Endothelial cell of umbilical vein (primary cell): ENCODE measurements around the gene CDK6. TPM values are rescaled to one million over a fixed set of nuclear protein-coding genes. Genes with fewer than 3 reads are reported as not detected.

Experiments
- BruUV-seq: library from RNA; stranded (reverse); fragments of 400-500 nt; replicated peaks from 2 replicates; lab custom pipeline; 2021; lab: Mats Ljungman, UMichigan
- CTCF ChIA-PET: fragments of 300-600, 350-600 bp; sonication (Branson Sonifier 250); formaldehyde crosslinking; loops from one replicate; lab custom pipeline; 2021; ENCODE audit warnings: antibody characterized with exemption, inconsistent platforms; lab: Charles Lee
- POLR2A ChIA-PET: fragments of 300-600, 350-600 bp; sonication (Branson Sonifier 250); formaldehyde crosslinking; loops from one replicate; lab custom pipeline; 2021; ENCODE audit warnings: antibody characterized with exemption, inconsistent platforms; lab: Charles Lee
- DNase-seq: peaks from one replicate; pipeline ENCODE4 v3.0.0-alpha.2; 2011; ENCODE audit warnings: low read depth, low spot score
- FAIRE-seq: peaks from 2 replicates; lab custom pipeline; 2011; peaks lifted over from hg19 to GRCh38; lab: Jason Lieb, UNC
- H2AFZ ChIP-seq: 2 replicates; pipeline ENCODE4 v1.6.0; 2012; ENCODE audit warnings: low read depth, low read length, control low read depth, inconsistent platforms
- H3K27ac ChIP-seq: 2 replicates; pipeline ENCODE4 v1.5.1; 2011; ENCODE audit warnings: low read depth, mild to moderate bottlenecking, control low read depth, low read length, moderate library complexity; ENCODE audit not compliant: insufficient read depth
- H3K27me3 ChIP-seq, 2 experiments: 2 replicates each; pipeline versions ENCODE4 v1.6.0 to v1.6.1; 2011; ENCODE audit warnings: low read length in 2 of 2, mixed read lengths in 1 of 2; ENCODE audit not compliant: control insufficient read depth in 2 of 2, insufficient read depth in 2 of 2
- H3K36me3 ChIP-seq, 2 experiments: 2 replicates in 1 of 2; 3 replicates in 1 of 2; pipeline ENCODE4 v1.5.1; 2011; ENCODE audit warnings: low read length in 2 of 2, mild to moderate bottlenecking in 1 of 2, moderate library complexity in 1 of 2; ENCODE audit not compliant: control insufficient read depth in 2 of 2, insufficient read depth in 2 of 2; ENCODE audit errors: extremely low read depth in 1 of 2
- H3K4me1 ChIP-seq: 3 replicates; pipeline ENCODE4 v1.5.1; 2011; ENCODE audit warnings: mild to moderate bottlenecking, low read length; ENCODE audit not compliant: control insufficient read depth, insufficient read depth; ENCODE audit errors: extremely low read depth
- H3K4me2 ChIP-seq: 2 replicates; pipeline ENCODE4 v1.6.1; 2011; ENCODE audit warnings: low read length, control low read depth, mixed read lengths; ENCODE audit not compliant: insufficient read depth
- H3K4me3 ChIP-seq, 3 experiments: fragments of 200-600 bp in 1 of 3; sonication (generic), shearing (Covaris generic) in 1 of 3; replicated peaks in 1 of 3; 2 replicates each; pipeline ENCODE4 v1.5.1; 2011 to 2016; ENCODE audit warnings: control low read depth in 3 of 3, low read length in 3 of 3, mild to moderate bottlenecking in 2 of 3, inconsistent platforms in 1 of 3, low read depth in 1 of 3, moderate library complexity in 1 of 3; ENCODE audit not compliant: insufficient read depth in 1 of 3
- H3K79me2 ChIP-seq: 2 replicates; pipeline ENCODE4 v1.6.0; 2012; ENCODE audit warnings: low read length, inconsistent platforms; ENCODE audit not compliant: control insufficient read depth, insufficient read depth
- H3K9ac ChIP-seq: replicated peaks from 2 replicates; pipeline ENCODE3; 2011; ENCODE audit warnings: low read length, control low read depth; ENCODE audit not compliant: insufficient read depth; ENCODE audit errors: extremely low read depth
- H3K9me1 ChIP-seq: replicated peaks from 3 replicates; pipeline ENCODE4 v1.6.0; 2011; ENCODE audit warnings: mild to moderate bottlenecking, low read length; ENCODE audit not compliant: control insufficient read depth, insufficient read depth; ENCODE audit errors: extremely low read depth
- H3K9me3 ChIP-seq: replicated peaks from 2 replicates; pipeline ENCODE4 v1.5.1; 2012; ENCODE audit warnings: low read length, inconsistent platforms; ENCODE audit not compliant: control insufficient read depth, insufficient read depth
- H4K20me1 ChIP-seq: replicated peaks from 2 replicates; pipeline ENCODE3; 2011; ENCODE audit warnings: mild to moderate bottlenecking, low read length; ENCODE audit not compliant: control insufficient read depth, insufficient read depth; ENCODE audit errors: extremely low read depth
- EZH2 ChIP-seq: IDR thresholded peaks from 2 replicates; pipeline ENCODE4 v1.6.1; 2012; ENCODE audit warnings: borderline replicate concordance, low read depth, mild to moderate bottlenecking, moderate library complexity, low read length, inconsistent platforms; ENCODE audit not compliant: severe bottlenecking
- FOS ChIP-seq: IDR thresholded peaks from 2 replicates; pipeline ENCODE4 v1.6.1; 2011; ENCODE audit warnings: mild to moderate bottlenecking, low read length, moderate library complexity, borderline replicate concordance; ENCODE audit not compliant: insufficient read depth
- GATA2 ChIP-seq: IDR thresholded peaks from 2 replicates; pipeline ENCODE4 v1.7.0; 2011; ENCODE audit warnings: low read depth, mild to moderate bottlenecking, moderate library complexity, mixed read lengths, low read length; ENCODE audit not compliant: insufficient read length, insufficient read depth
- JUN ChIP-seq: IDR thresholded peaks from 2 replicates; pipeline ENCODE4 v1.6.1; 2011; ENCODE audit warnings: borderline replicate concordance, low read depth; ENCODE audit not compliant: insufficient read length, insufficient read depth
- POLR2A ChIP-seq: IDR thresholded peaks from 2 replicates; pipeline ENCODE4 v1.6.1; 2012; ENCODE audit warnings: low read depth, mild to moderate bottlenecking, control low read depth, low read length
- POLR2AphosphoS5 ChIP-seq: IDR thresholded peaks from 2 replicates; pipeline ENCODE4 v1.6.1; 2012; ENCODE audit warnings: low read depth, mild to moderate bottlenecking, control low read depth, low read length, moderate library complexity; ENCODE audit not compliant: insufficient read depth
- dilution Hi-C: fragments of 300-500 bp; cut with MboI; formaldehyde crosslinking; loops from one replicate; pipeline ENCODE4 v1.15.0; 2019; ENCODE audit warnings: low sequenced_read_pairs; ENCODE audit not compliant: extremely low pct_ligation_motif_present
- intact Hi-C: fragments of 100-400 bp; cut with micrococcal nuclease; formaldehyde crosslinking; loops from one replicate; pipeline ENCODE4 v1.10.0; 2022
- polyA plus RNA-seq, 4 experiments: library from polyadenylated mRNA; depleted of rRNA in 3 of 4; stranded (reverse) in 3 of 4; unstranded in 1 of 4; fragments of >200 nt; gene quantifications; 2 replicates each; pipeline versions ENCODE4 v1.2.1 to v1.2.3, GENCODE V29; 2011 to 2012; ENCODE audit warnings: missing spikeins in 1 of 4
- total RNA-seq: library from RNA; stranded (reverse); gene quantifications from 2 replicates; pipeline ENCODE4 v1.2.3, GENCODE V29; 2021
- TF ChIP-seq, protein P1 (sequence below), 2 donors: IDR thresholded peaks; 1 replicate in 1 of 2; 2 replicates in 1 of 2; pipeline ENCODE4 v1.5.1; 2011; ENCODE audit warnings: low read length in 2 of 2, mild to moderate bottlenecking in 2 of 2, moderate library complexity in 2 of 2, control low read depth in 1 of 2, inconsistent platforms in 1 of 2, low read depth in 1 of 2; ENCODE audit not compliant: insufficient read depth in 1 of 2; ENCODE audit errors: extremely low read depth in 1 of 2
- TF ChIP-seq, protein P2 (sequence below): IDR thresholded peaks from 2 replicates; pipeline ENCODE4 v1.6.1; 2011; ENCODE audit not compliant: insufficient read depth, insufficient read length

The CDK6 gene
- total and polyA plus RNA-seq, 2 donors (not counting 3 experiments of a cell fraction or from before 2014, with no cell fraction given), result 6.0 to 28.2 TPM

DNA sequence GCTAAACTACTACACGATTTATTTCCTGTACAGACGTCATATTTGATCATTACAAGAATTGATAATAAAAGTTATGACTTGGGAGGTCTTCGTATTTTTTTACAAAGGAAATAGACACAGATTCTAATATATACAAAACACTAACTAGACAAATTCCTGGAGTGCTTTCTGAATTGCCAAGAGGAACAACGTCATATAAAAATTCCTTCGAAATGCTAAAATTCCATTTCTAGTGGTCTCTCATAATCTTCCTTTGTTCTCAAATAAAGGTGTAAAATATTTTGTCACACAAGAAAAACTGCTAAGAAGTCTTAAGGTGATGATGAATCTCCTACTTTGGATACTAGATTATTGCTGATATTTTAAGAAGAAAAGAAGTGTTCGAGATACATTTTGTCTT is 85.4 kb downstream of the CDK6 start:
- dilution Hi-C loops (no loop called here), intact Hi-C loops (no loop called here)
- Histone ChIP-seq H3K27me3 (no peaks in the 10 kb centered on the region), H3K4me3 (no peak overlapping the region), H3K9ac (no peak overlapping the region), H3K4me2 (no peak overlapping the region), H3K79me2 (peaks cover 9% of the 10 kb centered on the region), H3K4me1 (peaks cover 21% of the 10 kb centered on the region), H2AFZ (no peak overlapping the region), H3K9me3 (no peaks in the 10 kb centered on the region), H3K9me1 (peaks cover 2% of the 10 kb centered on the region), H3K27ac (no peak overlapping the region), H3K36me3 (no peaks in the 10 kb centered on the region), H4K20me1 (no peaks in the 10 kb centered on the region)
- TF ChIP-seq EZH2 (no peak), GATA2 (no peak)
- ChIA-PET POLR2A (no interaction called here), CTCF (interaction anchor here (1.0 kb wide), 1 partner anchor 14 kb away, joined by 3 read pairs; no protein-coding TSS in a partner anchor)
- DNase-seq (no peak), FAIRE-seq (no peak)
- BruUV-seq, result no TSS peak

GRCh38 chr7:92750447-92750839 is 85.9 kb downstream of the CDK6 start:
- no peaks in the 10 kb centered on the region for H4K20me1 ChIP-seq
- no peaks in the 10 kb centered on the region for H3K36me3 ChIP-seq
- H3K4me2 ChIP-seq, result no peak overlapping the region
- TF ChIP-seq JUN (no peak), EZH2 (no peak), POLR2A (no peak), POLR2AphosphoS5 (no peak), FOS (no peak)
- TF ChIP-seq, protein P1, sequence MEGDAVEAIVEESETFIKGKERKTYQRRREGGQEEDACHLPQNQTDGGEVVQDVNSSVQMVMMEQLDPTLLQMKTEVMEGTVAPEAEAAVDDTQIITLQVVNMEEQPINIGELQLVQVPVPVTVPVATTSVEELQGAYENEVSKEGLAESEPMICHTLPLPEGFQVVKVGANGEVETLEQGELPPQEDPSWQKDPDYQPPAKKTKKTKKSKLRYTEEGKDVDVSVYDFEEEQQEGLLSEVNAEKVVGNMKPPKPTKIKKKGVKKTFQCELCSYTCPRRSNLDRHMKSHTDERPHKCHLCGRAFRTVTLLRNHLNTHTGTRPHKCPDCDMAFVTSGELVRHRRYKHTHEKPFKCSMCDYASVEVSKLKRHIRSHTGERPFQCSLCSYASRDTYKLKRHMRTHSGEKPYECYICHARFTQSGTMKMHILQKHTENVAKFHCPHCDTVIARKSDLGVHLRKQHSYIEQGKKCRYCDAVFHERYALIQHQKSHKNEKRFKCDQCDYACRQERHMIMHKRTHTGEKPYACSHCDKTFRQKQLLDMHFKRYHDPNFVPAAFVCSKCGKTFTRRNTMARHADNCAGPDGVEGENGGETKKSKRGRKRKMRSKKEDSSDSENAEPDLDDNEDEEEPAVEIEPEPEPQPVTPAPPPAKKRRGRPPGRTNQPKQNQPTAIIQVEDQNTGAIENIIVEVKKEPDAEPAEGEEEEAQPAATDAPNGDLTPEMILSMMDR (IDR thresholded peaks at IDR 0.05; ENCODE audit: extremely low read depth in 1 of 2, insufficient read depth in 1 of 2, low read depth in 1 of 2, low read length in 2 of 2), result no peak
- TF ChIP-seq, protein P2, sequence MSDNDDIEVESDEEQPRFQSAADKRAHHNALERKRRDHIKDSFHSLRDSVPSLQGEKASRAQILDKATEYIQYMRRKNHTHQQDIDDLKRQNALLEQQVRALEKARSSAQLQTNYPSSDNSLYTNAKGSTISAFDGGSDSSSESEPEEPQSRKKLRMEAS, result no peak
- ChIA-PET CTCF (interaction anchor here (1.0 kb wide), 1 partner anchor 15 kb away, joined by 3 read pairs; no protein-coding TSS in a partner anchor), POLR2A (no interaction called here)
- peaks cover 9% of the 10 kb centered on the region for H3K79me2 ChIP-seq
- H3K27me3 ChIP-seq, result no peaks in the 10 kb centered on the region
- no peaks in the 10 kb centered on the region for H3K9me3 ChIP-seq
- no peak for FAIRE-seq
- no peak overlapping the region for H3K27ac ChIP-seq
- intact Hi-C loops (no loop called here), dilution Hi-C loops (no loop called here)
- no peak for DNase-seq
- no peak overlapping the region for H3K9ac ChIP-seq
- no peak overlapping the region for H2AFZ ChIP-seq
- H3K4me3 ChIP-seq, result no peak overlapping the region
- no TSS peak for BruUV-seq
- peaks cover 2% of the 10 kb centered on the region for H3K9me1 ChIP-seq
- H3K4me1 ChIP-seq, result peaks cover 21% of the 10 kb centered on the region
